Fibroblast of the aortic adventitia (primary cell): ENCODE results near the gene MMS19. TPM values are rescaled to one million over a fixed set of nuclear protein-coding genes. Genes with fewer than 3 reads are reported as not detected.

Source experiments
- DNase-seq: peaks from one replicate; pipeline ENCODE4 v3.0.0-alpha.2; 2010; ENCODE audit warnings: low read depth
- H3K4me3 ChIP-seq: 2 replicates; pipeline ENCODE4 v1.5.1; 2011; ENCODE audit warnings: low read depth, mild to moderate bottlenecking, control low read depth, low read length, moderate library complexity
- total RNA-seq: library from RNA; depleted of rRNA; stranded (reverse); fragments of >200 nt; gene quantifications from 2 replicates; pipeline ENCODE4 v1.2.3, GENCODE V29; 2012; ENCODE audit warnings: low replicate concordance
- TF ChIP-seq, protein P1 (sequence below): IDR thresholded peaks from 2 replicates; pipeline ENCODE4 v1.5.1; 2011; ENCODE audit warnings: mild to moderate bottlenecking, low read length, control low read depth, inconsistent platforms; ENCODE audit not compliant: insufficient read depth

Gene MMS19
- total RNA-seq, 1 donor = 81.1 TPM

DNA sequence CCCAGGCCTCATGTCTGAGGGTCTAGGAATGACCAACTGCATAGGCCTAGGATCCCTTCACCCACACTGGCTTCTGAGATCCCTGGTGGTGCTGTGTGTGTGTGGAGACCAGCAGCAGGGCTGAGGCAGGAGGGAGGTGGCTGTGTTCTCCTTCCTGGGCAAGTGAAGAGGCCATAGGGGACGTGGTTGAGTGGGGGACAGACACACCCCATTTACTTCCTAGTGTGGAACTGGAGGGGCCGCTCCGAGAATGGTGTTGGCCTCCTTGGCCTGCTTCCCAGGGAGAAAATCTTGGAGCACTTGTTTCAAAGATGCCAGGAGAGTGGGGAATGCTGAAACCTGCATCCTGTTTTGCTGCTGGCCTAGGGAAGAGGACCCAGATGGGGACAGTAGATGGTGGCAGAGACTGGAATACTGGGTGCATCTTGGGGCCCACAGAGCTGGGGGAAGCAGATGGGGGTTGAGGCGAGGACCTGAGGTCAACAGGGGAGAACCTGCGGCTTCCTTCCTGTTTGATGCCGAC is 19.6 kb upstream of the MMS19 start:
- H3K4me3 ChIP-seq = no peak overlapping the region
- TF ChIP-seq, protein P1, sequence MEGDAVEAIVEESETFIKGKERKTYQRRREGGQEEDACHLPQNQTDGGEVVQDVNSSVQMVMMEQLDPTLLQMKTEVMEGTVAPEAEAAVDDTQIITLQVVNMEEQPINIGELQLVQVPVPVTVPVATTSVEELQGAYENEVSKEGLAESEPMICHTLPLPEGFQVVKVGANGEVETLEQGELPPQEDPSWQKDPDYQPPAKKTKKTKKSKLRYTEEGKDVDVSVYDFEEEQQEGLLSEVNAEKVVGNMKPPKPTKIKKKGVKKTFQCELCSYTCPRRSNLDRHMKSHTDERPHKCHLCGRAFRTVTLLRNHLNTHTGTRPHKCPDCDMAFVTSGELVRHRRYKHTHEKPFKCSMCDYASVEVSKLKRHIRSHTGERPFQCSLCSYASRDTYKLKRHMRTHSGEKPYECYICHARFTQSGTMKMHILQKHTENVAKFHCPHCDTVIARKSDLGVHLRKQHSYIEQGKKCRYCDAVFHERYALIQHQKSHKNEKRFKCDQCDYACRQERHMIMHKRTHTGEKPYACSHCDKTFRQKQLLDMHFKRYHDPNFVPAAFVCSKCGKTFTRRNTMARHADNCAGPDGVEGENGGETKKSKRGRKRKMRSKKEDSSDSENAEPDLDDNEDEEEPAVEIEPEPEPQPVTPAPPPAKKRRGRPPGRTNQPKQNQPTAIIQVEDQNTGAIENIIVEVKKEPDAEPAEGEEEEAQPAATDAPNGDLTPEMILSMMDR = no peak
- no peak for DNase-seq

GRCh38 chr10:97517096-97517750 is 19.0 kb upstream of the MMS19 start:
- no peak for DNase-seq
- TF ChIP-seq, protein P1 = no peak
- no peak overlapping the region for H3K4me3 ChIP-seq

GRCh38 chr10:97515271-97515978 is 17.2 kb upstream of the MMS19 start:
- TF ChIP-seq, protein P1 = no peak
- no peak overlapping the region for H3K4me3 ChIP-seq
- no peak for DNase-seq

GRCh38 chr10:97514344-97514743 is 16.1 kb upstream of the MMS19 start:
- TF ChIP-seq, protein P1 = no peak
- no peak for DNase-seq
- H3K4me3 ChIP-seq = no peak overlapping the region

- TF ChIP-seq, protein P1 = no peak
- H3K4me3 ChIP-seq = no peak overlapping the region
- DNase-seq = no peak
Measured at GRCh38 chr10:97512993-97513392, 14.8 kb upstream of the MMS19 start.

- TF ChIP-seq, protein P1 = no peak
- DNase-seq = no peak
- H3K4me3 ChIP-seq = no peak overlapping the region
Measured at GRCh38 chr10:97511711-97512440, 13.7 kb upstream of the MMS19 start.
